ENCODE measurements around the gene DCAF4L1.
A peak's percentile ranks its signal among the peaks of the same experiment; 100 is the strongest.

The DCAF4L1 gene, protein sequence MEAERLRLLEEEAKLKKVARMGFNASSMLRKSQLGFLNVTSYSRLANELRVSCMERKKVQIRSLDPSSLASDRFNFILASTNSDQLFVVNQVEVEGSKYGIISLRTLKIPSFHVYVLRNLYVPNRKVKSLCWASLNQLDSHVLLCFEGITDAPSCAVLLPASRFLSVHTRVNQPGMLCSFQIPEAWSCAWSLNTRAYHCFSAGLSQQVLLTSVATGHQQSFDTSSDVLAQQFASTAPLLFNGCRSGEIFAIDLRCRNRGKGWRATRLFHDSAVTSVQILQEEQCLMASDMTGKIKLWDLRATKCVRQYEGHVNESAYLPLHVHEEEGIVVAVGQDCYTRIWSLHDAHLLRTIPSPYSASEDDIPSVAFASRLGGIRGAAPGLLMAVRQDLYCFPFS

GRCh38 chr4:41981456-41981855 is at the start of gene DCAF4L1:
DCAF4L1 (plus strand) TSS chr4:41981756; CDS start chr4:41981793, 37 bp downstream.
- no peak for DNase-seq (ENCODE audit: low spot score)

GRCh38 chr4:41932988-41933387 is 48.6 kb upstream of the DCAF4L1 start:
- no peak for DNase-seq (ENCODE audit: low spot score)

DNA sequence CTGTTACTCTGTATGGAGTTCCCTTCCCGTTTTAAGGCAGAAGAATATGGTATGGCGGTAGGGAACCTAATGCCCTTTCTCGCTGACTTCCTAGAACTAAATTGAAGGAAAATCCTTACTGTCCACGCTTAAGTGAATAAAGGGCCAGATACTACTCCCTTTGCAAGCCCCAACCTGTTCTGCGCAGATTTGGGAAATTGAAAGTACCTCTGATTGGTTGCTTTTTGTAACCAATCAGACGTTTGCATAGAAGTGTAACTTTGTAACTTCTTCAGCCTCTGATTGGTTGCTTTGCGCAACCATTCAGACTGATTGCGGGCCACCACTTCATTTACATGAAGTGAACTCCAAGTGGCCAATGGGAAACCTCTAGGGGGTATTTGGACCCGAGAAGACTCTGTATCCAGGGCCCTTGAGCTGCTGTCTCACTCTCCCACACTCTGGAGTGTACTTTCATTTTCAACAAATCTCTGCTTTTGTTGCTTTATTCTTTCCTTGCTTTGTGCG is 47.5 kb upstream of the DCAF4L1 start:
- no peak for DNase-seq (ENCODE audit: low spot score)

GRCh38 chr4:41934514-41934900 is 47.0 kb upstream of the DCAF4L1 start:
- DNase-seq (ENCODE audit: low spot score) = no peak

- DNase-seq (ENCODE audit: low spot score) = peak; percentile 81
These were observed 46.5 kb upstream of the DCAF4L1 start, which contains the start of gene TMEM33 for GRCh38 chr4:41934901-41935651. TMEM33 (plus strand) TSS chr4:41935429; CDS start chr4:41935485, 56 bp downstream.

DNA sequence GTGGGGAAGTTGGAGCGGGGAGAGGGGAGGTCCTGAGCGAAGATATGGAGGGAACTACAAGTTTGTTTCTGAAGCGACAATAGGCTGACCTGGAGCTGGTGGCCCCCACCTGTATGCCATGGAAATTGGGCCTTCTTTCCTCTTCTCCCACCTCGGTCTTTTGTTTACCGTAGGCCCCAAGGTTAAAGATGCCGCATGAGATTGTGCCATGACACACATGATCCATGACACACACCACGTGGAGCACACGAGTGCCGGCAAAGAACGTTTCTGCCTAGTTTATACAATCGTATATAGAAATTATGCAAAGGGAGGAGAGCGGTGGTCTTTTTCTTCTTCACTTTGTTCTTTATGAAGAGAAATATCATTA is 45.9 kb upstream of the DCAF4L1 start:
- DNase-seq (ENCODE audit: low spot score) = no peak

DNA sequence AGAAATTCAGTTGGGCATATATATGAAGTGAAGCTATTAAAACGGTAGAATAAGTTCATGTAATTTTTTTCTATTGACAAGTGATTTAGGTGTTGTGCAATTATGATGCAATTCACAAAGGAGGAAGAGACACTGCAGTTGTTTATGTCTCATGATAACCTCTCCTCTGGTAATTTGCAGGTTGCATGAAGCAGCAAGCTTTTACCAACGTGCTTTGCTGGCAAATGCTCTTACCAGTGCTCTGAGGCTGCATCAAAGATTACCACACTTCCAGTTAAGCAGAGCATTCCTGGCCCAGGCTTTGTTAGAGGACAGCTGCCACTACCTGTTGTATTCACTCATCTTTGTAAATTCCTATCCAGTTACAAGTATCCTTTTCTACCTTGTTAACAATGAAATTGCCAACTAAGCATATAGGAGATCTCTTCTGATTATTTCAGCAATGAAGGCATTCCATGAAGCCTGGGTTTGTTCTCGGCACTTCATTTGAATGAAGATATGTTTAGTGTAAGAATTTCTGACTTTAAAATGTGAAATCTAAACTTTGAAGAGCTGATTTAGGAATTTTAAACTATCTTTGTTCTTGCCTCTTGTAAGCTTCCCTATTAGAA is 42.4 kb upstream of the DCAF4L1 start:
- DNase-seq (ENCODE audit: low spot score) = no peak

- no peak for DNase-seq (ENCODE audit: low spot score)
These were observed 40.7 kb upstream of the DCAF4L1 start for GRCh38 chr4:41940834-41941233.

DNA sequence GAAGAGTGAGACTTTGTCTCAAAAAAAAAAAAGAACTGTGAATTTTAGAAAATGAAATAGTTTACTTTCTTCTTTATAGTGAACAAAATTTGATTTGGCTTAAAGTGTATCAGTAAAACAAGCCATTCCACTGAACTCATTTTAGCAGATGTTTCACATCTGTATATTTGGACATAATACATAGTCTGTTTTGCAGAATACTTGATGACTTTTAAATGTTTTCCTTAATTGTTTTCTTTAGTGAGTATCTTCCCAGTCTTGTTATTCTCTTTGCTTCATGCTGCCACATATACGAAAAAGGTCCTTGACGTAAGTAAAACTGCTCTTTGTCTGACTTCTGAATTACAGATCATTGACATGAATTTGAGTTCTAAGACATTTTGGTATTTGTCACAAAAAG is 38.0 kb upstream of the DCAF4L1 start:
- no peak for DNase-seq (ENCODE audit: low spot score)

DNA sequence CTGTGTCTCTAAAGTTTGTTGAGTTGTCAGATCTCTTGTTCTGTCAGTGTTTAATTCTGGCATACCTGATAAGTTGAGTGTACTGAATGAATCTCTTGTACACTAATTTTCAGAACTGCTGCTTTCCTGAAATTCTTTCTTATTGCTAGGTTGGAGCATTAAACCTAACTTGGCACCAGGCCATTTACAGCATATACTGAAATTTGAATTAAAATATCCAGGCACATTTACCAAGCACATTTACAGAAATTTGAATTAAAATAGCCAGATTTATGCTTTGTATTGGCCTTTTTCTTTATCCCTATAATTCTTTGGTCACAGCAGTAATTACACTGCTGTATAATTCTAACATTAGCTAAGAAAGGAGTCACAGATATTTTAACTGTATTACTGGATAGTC is 37.5 kb upstream of the DCAF4L1 start:
- DNase-seq (ENCODE audit: low spot score) = no peak

DNA sequence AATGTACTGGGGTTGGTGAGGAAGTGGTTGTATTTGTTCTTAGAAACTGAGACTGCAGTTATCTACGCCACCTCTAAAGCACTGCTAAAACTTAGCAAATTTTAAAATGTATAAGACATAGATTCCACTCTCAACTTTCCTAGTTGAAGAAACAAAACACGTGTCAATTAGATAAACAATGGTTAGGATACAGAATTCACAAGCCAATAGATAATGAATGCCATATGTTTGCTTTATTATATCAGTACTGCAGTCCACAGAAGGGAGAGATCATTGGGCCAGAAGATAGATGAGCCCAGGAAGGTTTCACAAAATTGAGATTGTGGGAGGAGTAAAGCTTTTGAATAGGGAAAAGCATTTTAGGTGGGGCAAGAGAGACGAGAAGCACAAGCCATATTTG is 32.0 kb upstream of the DCAF4L1 start:
- DNase-seq (ENCODE audit: low spot score) = no peak

DNA sequence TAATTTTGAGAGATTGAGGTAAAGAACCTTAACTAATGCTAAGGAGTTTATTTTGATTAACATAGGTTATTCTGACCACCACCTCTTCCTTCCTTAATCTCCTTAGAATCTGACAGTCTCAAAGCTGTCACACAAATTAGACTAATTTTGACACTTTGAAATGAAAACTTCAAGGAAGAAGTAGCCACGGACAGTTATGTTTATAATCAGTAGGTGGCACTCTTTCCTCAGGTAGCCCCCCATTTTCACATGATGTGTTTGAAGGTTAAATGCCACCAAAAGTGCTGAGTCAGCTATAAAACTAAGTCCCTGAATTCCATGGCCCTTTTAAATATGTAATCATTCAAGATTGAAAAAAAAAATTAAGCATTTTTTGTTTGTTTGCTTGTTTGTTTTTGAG is 23.9 kb upstream of the DCAF4L1 start:
- peak; percentile 19 for DNase-seq (ENCODE audit: low spot score)

DNA sequence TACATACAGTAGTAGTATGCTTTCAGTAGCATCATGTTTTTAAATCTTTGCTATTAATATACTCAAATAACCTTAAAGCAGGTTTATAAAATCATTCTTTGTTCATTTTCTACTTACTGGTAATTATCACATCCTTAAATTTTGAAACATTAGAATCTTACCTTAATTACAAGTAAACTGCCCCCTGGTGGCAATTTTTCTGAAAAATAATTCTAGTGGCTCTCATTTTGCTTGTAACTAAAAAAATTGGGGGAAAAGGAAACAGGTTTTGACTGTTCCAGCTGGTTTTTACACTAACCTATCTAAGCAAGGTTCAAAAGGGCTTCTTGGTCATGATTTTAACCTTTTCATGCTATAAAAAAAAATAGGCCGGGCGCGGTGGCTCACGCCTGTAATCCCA is 18.5 kb upstream of the DCAF4L1 start:
- DNase-seq (ENCODE audit: low spot score) = peak; percentile 10

- no peak for DNase-seq (ENCODE audit: low spot score)
These were observed 17.2 kb upstream of the DCAF4L1 start for GRCh38 chr4:41964401-41964800.

- no peak for DNase-seq (ENCODE audit: low spot score)
These were observed 14.2 kb upstream of the DCAF4L1 start for GRCh38 chr4:41967392-41967791.

- no peak for DNase-seq (ENCODE audit: low spot score)
These were observed 11.9 kb upstream of the DCAF4L1 start for GRCh38 chr4:41969671-41970070.

- no peak for DNase-seq (ENCODE audit: low spot score)
These were observed 6.2 kb upstream of the DCAF4L1 start for GRCh38 chr4:41975341-41975740.

DNA sequence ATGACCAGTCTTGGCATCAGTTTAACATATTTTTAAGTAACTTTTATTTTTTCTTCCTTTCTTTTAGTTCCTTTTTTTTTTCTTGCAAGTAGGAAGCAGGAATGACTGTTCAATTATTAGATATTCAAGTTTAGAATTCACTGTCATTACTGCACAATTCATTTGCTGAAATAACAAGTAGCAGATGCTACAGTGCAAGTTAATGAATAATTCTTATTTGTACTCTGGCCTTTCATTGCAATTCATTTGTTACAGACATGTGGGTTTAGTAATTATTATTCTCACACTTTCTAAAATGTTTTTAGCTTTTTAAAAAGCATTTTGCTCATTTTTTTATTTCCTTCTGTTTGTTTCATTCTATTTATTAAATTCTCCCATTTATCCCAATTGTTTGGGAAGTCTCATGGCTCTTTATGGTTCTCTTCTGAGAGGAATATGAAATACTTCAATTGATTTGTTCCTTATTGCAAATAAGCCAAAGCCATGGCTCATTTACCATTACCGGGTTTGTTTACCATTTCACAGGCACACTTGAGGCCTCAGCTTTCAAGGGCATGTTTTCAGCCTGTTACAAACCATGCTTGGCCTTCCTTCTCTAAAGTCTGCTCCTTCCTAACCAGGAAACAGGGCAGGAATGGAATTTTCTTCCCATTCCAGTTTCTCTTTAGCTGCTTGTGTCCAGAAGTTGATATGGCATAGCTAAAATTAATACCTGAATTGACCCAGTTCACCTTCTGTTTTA is 4.6 kb upstream of the DCAF4L1 start:
- no peak for DNase-seq (ENCODE audit: low spot score)

DNA sequence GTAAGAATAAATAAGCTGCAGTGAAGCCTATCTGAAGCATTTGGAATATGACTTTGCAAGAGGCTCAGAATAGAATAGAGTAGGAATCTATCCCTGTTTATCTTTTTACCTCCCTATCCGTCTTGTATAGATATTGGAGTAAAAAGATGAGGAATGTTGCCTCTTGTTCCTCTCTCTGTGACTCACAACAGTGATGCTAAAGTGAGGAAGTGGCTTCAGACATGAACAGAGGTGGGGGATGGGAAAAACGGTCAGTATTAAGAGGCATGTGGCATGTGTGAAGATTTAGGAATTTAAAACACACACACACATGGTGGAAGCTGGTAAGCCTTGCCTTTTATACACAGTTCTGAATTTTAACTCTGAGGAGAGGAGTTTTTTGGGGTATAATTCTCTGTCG is 3.8 kb upstream of the DCAF4L1 start:
- DNase-seq (ENCODE audit: low spot score) = no peak

DNA sequence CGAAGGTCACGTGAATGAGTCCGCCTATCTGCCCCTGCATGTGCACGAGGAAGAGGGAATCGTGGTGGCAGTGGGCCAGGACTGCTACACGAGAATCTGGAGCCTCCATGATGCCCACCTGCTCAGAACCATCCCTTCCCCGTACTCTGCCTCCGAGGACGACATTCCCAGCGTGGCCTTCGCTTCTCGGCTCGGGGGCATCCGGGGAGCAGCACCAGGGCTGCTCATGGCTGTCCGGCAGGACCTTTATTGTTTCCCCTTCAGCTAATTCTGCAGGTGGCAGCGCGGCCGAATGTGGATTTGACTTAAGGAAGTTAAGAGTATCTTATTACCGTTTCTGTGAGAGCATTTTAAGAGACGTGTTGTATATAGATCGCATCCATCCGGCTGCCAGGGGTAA is 1.2 kb downstream of the DCAF4L1 start:
- DNase-seq (ENCODE audit: low spot score) = no peak

- DNase-seq (ENCODE audit: low spot score) = no peak
These were observed 3.6 kb downstream of the DCAF4L1 start for GRCh38 chr4:41985151-41985550.

GRCh38 chr4:41989994-41990364 is 8.4 kb downstream of the DCAF4L1 start:
- no peak for DNase-seq (ENCODE audit: low spot score)

Data from CD4-positive, alpha-beta T cell treated with Interleukin-15 for 4 hours (primary cell).